Stimulated activated CD8-positive, alpha-beta memory T cell treated with anti-CD3 and anti-CD28 coated beads, Interleukin-12 subunit alpha, Interleukin-12 subunit beta, amount 100 ng/mL, for 1 hour (primary cell): Measurements from ENCODE around the gene UTF1.
"Not testable (repeated sequence)": the region's sequence is repeated elsewhere in the genome, so short reads cannot be mapped to it uniquely, and the experiment has no call there.

Experiments used
- DNase-seq: peaks from one replicate; pipeline ENCODE4 v3.0.0-alpha.2; 2020; ENCODE audit warnings: low read depth

UTF1 gene

GRCh38 chr10:133209641-133210040 lies 20.4 kb upstream of the UTF1 start:
- no peak for DNase-seq

GRCh38 chr10:133210398-133211140 lies 19.4 kb upstream of the UTF1 start:
- no peak for DNase-seq

GRCh38 chr10:133211141-133211830 lies 18.7 kb upstream of the UTF1 start:
- no peak for DNase-seq

- DNase-seq: no peak
Measured at GRCh38 chr10:133211959-133212852, 17.8 kb upstream of the UTF1 start.

GRCh38 chr10:133212853-133213494 lies 17.0 kb upstream of the UTF1 start:
- no peak for DNase-seq

GRCh38 chr10:133213641-133214467 lies 16.2 kb upstream of the UTF1 start:
- DNase-seq: no peak

GRCh38 chr10:133214468-133215410 lies 15.3 kb upstream of the UTF1 start:
- DNase-seq: no peak

- no peak for DNase-seq
Measured at GRCh38 chr10:133215586-133215985, 14.4 kb upstream of the UTF1 start.

- DNase-seq: no peak
Measured at GRCh38 chr10:133216776-133217175, 13.2 kb upstream of the UTF1 start.

- DNase-seq: no peak
Measured at GRCh38 chr10:133217800-133218589, 12.0 kb upstream of the UTF1 start.

- DNase-seq: no peak
Measured at GRCh38 chr10:133218891-133219290, 11.1 kb upstream of the UTF1 start.

- DNase-seq: no peak
Measured at GRCh38 chr10:133219782-133220181, 10.2 kb upstream of the UTF1 start.

- DNase-seq: no peak
Measured at GRCh38 chr10:133221331-133221730, 8.7 kb upstream of the UTF1 start.

- not testable (repeated sequence) for DNase-seq
Measured at GRCh38 chr10:133221756-133222155, 8.3 kb upstream of the UTF1 start.

GRCh38 chr10:133224076-133224475 lies 5.9 kb upstream of the UTF1 start:
- no peak for DNase-seq

GRCh38 chr10:133224756-133225372 lies 5.2 kb upstream of the UTF1 start:
- no peak for DNase-seq

GRCh38 chr10:133225707-133226191 lies 4.3 kb upstream of the UTF1 start:
- no peak for DNase-seq

- no peak for DNase-seq
Measured at GRCh38 chr10:133226251-133226808, 3.7 kb upstream of the UTF1 start.
